ENCODE data around the gene ARMC6.

DNA sequence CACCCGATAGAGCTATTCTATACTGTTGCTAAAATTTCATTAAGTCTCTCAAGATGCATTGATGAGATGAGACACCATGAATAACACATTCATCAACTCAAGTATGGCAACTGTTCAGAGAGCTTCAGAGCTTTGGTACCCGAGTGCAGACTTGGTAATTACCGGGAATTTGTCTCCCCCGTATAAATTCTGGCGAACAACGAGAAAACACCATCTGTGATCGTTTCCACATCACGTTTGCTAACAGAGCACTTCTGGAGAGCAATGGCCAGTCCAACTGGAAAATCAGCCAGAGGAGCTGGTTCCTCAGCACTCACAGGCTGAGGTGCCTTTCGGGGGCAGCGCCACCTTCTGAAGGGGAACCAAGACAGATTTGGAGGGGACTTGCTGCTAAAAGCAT lies 40.3 kb upstream of the ARMC6 start:
- TF ChIP-seq CTCF (conservative IDR thresholded peaks at IDR 0.05) (no peak), ZFX (IDR thresholded peaks at IDR 0.05) (no peak)

Data from C4-2B (cell line).